ENCODE measurements around the gene KRT28.

KRT28 gene, protein sequence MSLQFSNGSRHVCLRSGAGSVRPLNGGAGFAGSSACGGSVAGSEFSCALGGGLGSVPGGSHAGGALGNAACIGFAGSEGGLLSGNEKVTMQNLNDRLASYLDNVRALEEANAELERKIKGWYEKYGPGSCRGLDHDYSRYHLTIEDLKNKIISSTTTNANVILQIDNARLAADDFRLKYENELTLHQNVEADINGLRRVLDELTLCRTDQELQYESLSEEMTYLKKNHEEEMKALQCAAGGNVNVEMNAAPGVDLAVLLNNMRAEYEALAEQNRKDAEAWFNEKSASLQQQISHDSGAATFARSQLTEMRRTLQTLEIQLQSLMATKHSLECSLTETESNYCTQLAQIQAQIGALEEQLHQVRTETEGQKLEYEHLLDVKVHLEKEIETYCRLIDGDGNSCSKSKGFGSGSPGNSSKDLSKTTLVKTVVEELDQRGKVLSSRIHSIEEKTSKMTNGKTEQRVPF

DNA sequence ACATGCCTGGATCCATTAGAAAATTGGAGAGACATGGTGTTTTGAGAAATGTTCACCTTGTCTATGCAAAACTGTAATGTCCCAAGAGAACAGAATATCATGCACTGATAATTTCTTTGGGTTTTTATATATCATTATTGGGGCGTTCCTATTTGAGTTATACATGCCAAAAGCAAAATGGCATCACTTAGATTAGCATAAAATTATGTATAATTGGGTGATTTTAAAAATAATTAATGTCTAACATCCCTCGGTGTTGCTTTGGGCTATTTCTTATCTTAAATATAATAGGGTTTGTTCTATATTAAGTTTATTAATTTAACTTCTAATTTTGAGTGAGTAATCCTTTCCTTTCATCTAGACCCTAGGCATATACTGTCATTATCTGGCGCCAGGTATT, at the start of gene KRT28:
KRT28 (minus strand) TSS at position 101 of the 400 bp plus-strand sequence; CDS start at position 35, 66 bp downstream.
- H3K4me3 ChIP-seq (ENCODE audit: low read depth in 1 of 5, low read length in 5 of 5): no peak within 1 kb of the TSS
- no peaks in the 10 kb centered on the region for H3K9me3 ChIP-seq (ENCODE audit: control insufficient read depth in 5 of 5, low read length in 5 of 5)
- H3K4me1 ChIP-seq (ENCODE audit: control insufficient read depth in 5 of 5, insufficient read depth in 5 of 5, low read length in 5 of 5): peaks cover 0 to 3% (median 0%) of the 10 kb centered on the region in 5 donors
- no peak within 1 kb of the TSS for H3K27ac ChIP-seq (ENCODE audit: low read depth, low read length)
- peaks cover 15 to 29% (median 26%) of the 10 kb centered on the region in 5 donors for H3K27me3 ChIP-seq (ENCODE audit: control insufficient read depth in 5 of 5, insufficient read depth in 4 of 5, low read length in 5 of 5)
- no peaks in the 10 kb centered on the region for H3K36me3 ChIP-seq (ENCODE audit: control insufficient read depth in 5 of 5, insufficient read depth in 5 of 5, low read length in 5 of 5)
- no peak within 1 kb of the TSS for H3K9ac ChIP-seq (ENCODE audit: low read length in 5 of 5)

- no peak overlapping the region for H3K27ac ChIP-seq (ENCODE audit: low read depth, low read length)
Measured at GRCh38 chr17:40848583-40849235, 49.0 kb upstream of the KRT28 start.

DNA sequence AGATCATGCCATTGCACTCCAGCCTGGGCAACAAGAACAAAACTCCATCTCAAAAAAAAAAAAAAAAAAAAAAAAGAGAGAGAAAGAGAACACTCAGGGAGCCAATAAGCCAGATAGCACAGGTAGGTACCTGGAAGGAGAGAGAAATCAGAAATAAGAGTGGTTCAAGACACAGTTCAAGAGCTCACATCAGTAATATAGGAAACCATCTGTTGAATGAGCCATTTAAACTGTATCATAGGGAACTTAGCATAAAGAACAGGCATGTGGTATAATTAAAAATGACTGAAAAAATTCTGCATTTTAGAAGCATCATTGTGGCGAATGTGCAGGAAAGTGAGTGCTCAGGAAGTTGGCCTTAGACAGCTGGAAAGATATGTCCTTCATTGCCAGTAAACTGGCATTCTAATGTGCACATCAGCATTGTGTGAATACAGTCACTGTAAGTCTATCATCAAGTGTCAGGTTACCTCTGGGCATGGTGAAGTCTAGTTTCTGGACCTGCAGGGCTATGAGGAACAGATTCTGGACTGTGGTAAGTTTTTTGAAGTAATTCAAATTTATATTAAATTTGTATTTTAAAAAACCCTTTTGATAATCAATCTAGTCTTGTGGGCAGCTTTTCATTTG, 46.9 kb upstream of the KRT28 start:
- Histone ChIP-seq H3K4me3 (ENCODE audit: low read depth in 1 of 5, low read length in 5 of 5) (no peak overlapping the region), H3K36me3 (ENCODE audit: control insufficient read depth in 5 of 5, insufficient read depth in 5 of 5, low read length in 5 of 5) (no peaks in the 10 kb centered on the region), H3K9me3 (ENCODE audit: control insufficient read depth in 5 of 5, low read length in 5 of 5) (no peaks in the 10 kb centered on the region)

More at GRCh38 chr17:40848583-40849235, 49.0 kb upstream of the KRT28 start:
- Histone ChIP-seq H3K4me1 (ENCODE audit: control insufficient read depth in 5 of 5, insufficient read depth in 5 of 5, low read length in 5 of 5) (no peaks in the 10 kb centered on the region), H3K4me3 (ENCODE audit: low read depth in 1 of 5, low read length in 5 of 5) (no peak overlapping the region), H3K9ac (ENCODE audit: low read length in 5 of 5) (no peak overlapping the region), H3K36me3 (ENCODE audit: control insufficient read depth in 5 of 5, insufficient read depth in 5 of 5, low read length in 5 of 5) (no peaks in the 10 kb centered on the region), H3K27me3 (ENCODE audit: control insufficient read depth in 5 of 5, insufficient read depth in 4 of 5, low read length in 5 of 5) (peaks cover 0 to 6% (median 4%) of the 10 kb centered on the region in 5 donors), H3K9me3 (ENCODE audit: control insufficient read depth in 5 of 5, low read length in 5 of 5) (no peaks in the 10 kb centered on the region)

GRCh38 chr17:40844671-40845107, 44.9 kb upstream of the KRT28 start:
- no peaks in the 10 kb centered on the region for H3K4me1 ChIP-seq (ENCODE audit: control insufficient read depth in 5 of 5, insufficient read depth in 5 of 5, low read length in 5 of 5)
- no peaks in the 10 kb centered on the region for H3K36me3 ChIP-seq (ENCODE audit: control insufficient read depth in 5 of 5, insufficient read depth in 5 of 5, low read length in 5 of 5)
- no peak overlapping the region for H3K9ac ChIP-seq (ENCODE audit: low read length in 5 of 5)
- H3K27me3 ChIP-seq (ENCODE audit: control insufficient read depth in 5 of 5, insufficient read depth in 4 of 5, low read length in 5 of 5): peaks cover 0 to 6% (median 3%) of the 10 kb centered on the region in 5 donors
- no peaks in the 10 kb centered on the region for H3K9me3 ChIP-seq (ENCODE audit: control insufficient read depth in 5 of 5, low read length in 5 of 5)
- no peak overlapping the region for H3K4me3 ChIP-seq (ENCODE audit: low read depth in 1 of 5, low read length in 5 of 5)
- no peak overlapping the region for H3K27ac ChIP-seq (ENCODE audit: low read depth, low read length)

More for the DNA sequence above, 46.9 kb upstream of the KRT28 start:
- no peak overlapping the region for H3K27ac ChIP-seq (ENCODE audit: low read depth, low read length)
- no peak overlapping the region for H3K9ac ChIP-seq (ENCODE audit: low read length in 5 of 5)
- peaks cover 0 to 6% (median 4%) of the 10 kb centered on the region in 5 donors for H3K27me3 ChIP-seq (ENCODE audit: control insufficient read depth in 5 of 5, insufficient read depth in 4 of 5, low read length in 5 of 5)
- no peaks in the 10 kb centered on the region for H3K4me1 ChIP-seq (ENCODE audit: control insufficient read depth in 5 of 5, insufficient read depth in 5 of 5, low read length in 5 of 5)

DNA sequence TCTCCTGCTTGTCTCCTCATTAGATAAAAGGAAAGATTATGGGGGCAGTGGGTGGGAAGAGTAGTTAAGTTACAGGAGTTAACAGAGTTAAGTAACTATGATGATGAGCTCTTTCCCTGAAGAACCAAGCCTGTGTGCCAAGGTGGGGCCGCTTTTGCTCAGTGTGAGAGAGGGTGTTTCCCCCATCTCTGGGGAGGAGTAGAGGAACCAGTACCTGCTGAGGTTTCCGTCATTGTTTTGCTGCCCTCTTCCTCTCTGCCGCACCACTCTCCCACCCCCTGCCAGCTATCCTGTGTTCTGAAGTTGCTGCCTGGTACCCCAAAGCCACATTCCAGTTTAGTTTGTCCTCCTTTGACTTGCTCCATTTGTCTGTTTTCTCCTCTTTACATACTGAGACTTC, 43.5 kb upstream of the KRT28 start:
- Histone ChIP-seq H3K27me3 (ENCODE audit: control insufficient read depth in 5 of 5, insufficient read depth in 4 of 5, low read length in 5 of 5) (peaks cover 0 to 6% (median 0%) of the 10 kb centered on the region in 5 donors), H3K36me3 (ENCODE audit: control insufficient read depth in 5 of 5, insufficient read depth in 5 of 5, low read length in 5 of 5) (no peaks in the 10 kb centered on the region), H3K9ac (ENCODE audit: low read length in 5 of 5) (no peak overlapping the region)

DNA sequence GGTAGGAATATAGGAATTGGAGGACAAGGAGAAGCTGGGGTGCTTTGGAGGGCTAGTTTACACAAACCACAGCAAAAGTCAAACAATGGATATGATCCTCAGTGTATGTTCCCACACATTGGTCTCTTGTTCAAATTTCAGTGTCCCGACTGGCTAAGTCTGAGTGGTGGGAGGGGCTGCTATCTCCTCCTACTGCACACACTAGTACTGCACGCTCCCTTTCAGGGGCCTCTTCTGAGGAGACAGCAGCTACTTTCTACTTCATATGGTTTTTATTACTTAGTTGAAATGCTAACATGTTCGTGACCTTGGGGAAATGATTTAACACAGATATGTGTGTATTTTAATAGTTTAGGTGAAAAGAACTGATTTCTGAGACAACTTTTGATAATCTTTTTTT, 41.5 kb upstream of the KRT28 start:
- Histone ChIP-seq H3K9me3 (ENCODE audit: control insufficient read depth in 5 of 5, low read length in 5 of 5) (no peaks in the 10 kb centered on the region), H3K36me3 (ENCODE audit: control insufficient read depth in 5 of 5, insufficient read depth in 5 of 5, low read length in 5 of 5) (no peaks in the 10 kb centered on the region), H3K27me3 (ENCODE audit: control insufficient read depth in 5 of 5, insufficient read depth in 4 of 5, low read length in 5 of 5) (peaks cover 0 to 6% (median 0%) of the 10 kb centered on the region in 5 donors), H3K27ac (ENCODE audit: low read depth, low read length) (no peak overlapping the region), H3K9ac (ENCODE audit: low read length in 5 of 5) (no peak overlapping the region), H3K4me1 (ENCODE audit: control insufficient read depth in 5 of 5, insufficient read depth in 5 of 5, low read length in 5 of 5) (no peaks in the 10 kb centered on the region), H3K4me3 (ENCODE audit: low read depth in 1 of 5, low read length in 5 of 5) (no peak overlapping the region)

More for the DNA sequence above, 43.5 kb upstream of the KRT28 start:
- Histone ChIP-seq H3K27ac (ENCODE audit: low read depth, low read length) (no peak overlapping the region), H3K4me3 (ENCODE audit: low read depth in 1 of 5, low read length in 5 of 5) (no peak overlapping the region), H3K4me1 (ENCODE audit: control insufficient read depth in 5 of 5, insufficient read depth in 5 of 5, low read length in 5 of 5) (no peaks in the 10 kb centered on the region), H3K9me3 (ENCODE audit: control insufficient read depth in 5 of 5, low read length in 5 of 5) (no peaks in the 10 kb centered on the region)

DNA sequence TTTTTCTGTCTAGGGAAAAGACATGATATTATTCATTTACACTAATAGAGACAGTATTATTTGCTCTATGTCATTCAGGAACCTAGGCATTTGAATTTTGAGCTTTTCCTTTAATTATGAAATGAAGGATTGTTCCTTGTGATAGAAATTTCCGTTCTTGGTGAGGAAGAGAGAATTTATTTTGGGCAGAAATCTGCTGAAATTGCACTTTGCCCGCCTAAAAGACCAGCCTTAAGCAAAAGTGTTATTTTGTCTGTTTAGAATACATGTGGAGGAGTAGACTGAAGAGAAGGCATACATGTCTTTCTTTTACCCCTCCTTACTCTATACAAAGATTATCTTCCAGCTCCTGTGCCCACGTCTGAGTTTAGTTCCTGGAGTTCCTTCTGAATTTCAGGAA, 39.4 kb upstream of the KRT28 start:
- H3K4me3 ChIP-seq (ENCODE audit: low read depth in 1 of 5, low read length in 5 of 5): no peak overlapping the region
- no peaks in the 10 kb centered on the region for H3K4me1 ChIP-seq (ENCODE audit: control insufficient read depth in 5 of 5, insufficient read depth in 5 of 5, low read length in 5 of 5)
- H3K27me3 ChIP-seq (ENCODE audit: control insufficient read depth in 5 of 5, insufficient read depth in 4 of 5, low read length in 5 of 5): no peaks in the 10 kb centered on the region
- H3K9me3 ChIP-seq (ENCODE audit: control insufficient read depth in 5 of 5, low read length in 5 of 5): no peaks in the 10 kb centered on the region
- H3K9ac ChIP-seq (ENCODE audit: low read length in 5 of 5): no peak overlapping the region
- peaks cover 7 to 14% (median 12%) of the 10 kb centered on the region in 5 donors for H3K36me3 ChIP-seq (ENCODE audit: control insufficient read depth in 5 of 5, insufficient read depth in 5 of 5, low read length in 5 of 5)
- no peak overlapping the region for H3K27ac ChIP-seq (ENCODE audit: low read depth, low read length)

GRCh38 chr17:40836020-40836419, 36.3 kb upstream of the KRT28 start:
- H3K9ac ChIP-seq (ENCODE audit: low read length in 5 of 5): no peak overlapping the region
- H3K27ac ChIP-seq (ENCODE audit: low read depth, low read length): no peak overlapping the region
- no peaks in the 10 kb centered on the region for H3K9me3 ChIP-seq (ENCODE audit: control insufficient read depth in 5 of 5, low read length in 5 of 5)
- peaks cover 8 to 14% (median 12%) of the 10 kb centered on the region in 5 donors for H3K36me3 ChIP-seq (ENCODE audit: control insufficient read depth in 5 of 5, insufficient read depth in 5 of 5, low read length in 5 of 5)
- H3K4me3 ChIP-seq (ENCODE audit: low read depth in 1 of 5, low read length in 5 of 5): no peak overlapping the region
- no peaks in the 10 kb centered on the region for H3K27me3 ChIP-seq (ENCODE audit: control insufficient read depth in 5 of 5, insufficient read depth in 4 of 5, low read length in 5 of 5)
- H3K4me1 ChIP-seq (ENCODE audit: control insufficient read depth in 5 of 5, insufficient read depth in 5 of 5, low read length in 5 of 5): peaks cover 0 to 3% (median 0%) of the 10 kb centered on the region in 5 donors

GRCh38 chr17:40833882-40834281, 34.1 kb upstream of the KRT28 start:
- Histone ChIP-seq H3K27ac (ENCODE audit: low read depth, low read length) (no peak overlapping the region), H3K4me1 (ENCODE audit: control insufficient read depth in 5 of 5, insufficient read depth in 5 of 5, low read length in 5 of 5) (peaks cover 0 to 3% (median 0%) of the 10 kb centered on the region in 5 donors), H3K9ac (ENCODE audit: low read length in 5 of 5) (no peak overlapping the region), H3K36me3 (ENCODE audit: control insufficient read depth in 5 of 5, insufficient read depth in 5 of 5, low read length in 5 of 5) (peaks cover 8 to 14% (median 12%) of the 10 kb centered on the region in 5 donors), H3K27me3 (ENCODE audit: control insufficient read depth in 5 of 5, insufficient read depth in 4 of 5, low read length in 5 of 5) (no peaks in the 10 kb centered on the region), H3K4me3 (ENCODE audit: low read depth in 1 of 5, low read length in 5 of 5) (no peak overlapping the region), H3K9me3 (ENCODE audit: control insufficient read depth in 5 of 5, low read length in 5 of 5) (no peaks in the 10 kb centered on the region)

All from subcutaneous abdominal adipose tissue (tissue), 5 donors.